Fibroblast of lung (primary cell): ENCODE measurements around the gene GARIN5B. TPM values are rescaled to one million over a fixed set of nuclear protein-coding genes. Genes with fewer than 3 reads are reported as not detected.

Experiments used
- DNase-seq, 2 donors: peaks; one replicate each; pipeline versions ENCODE4 v3.0.0 to v3.0.0-alpha.2; 2010; ENCODE audit warnings: low read depth in 2 of 2
- H2AFZ ChIP-seq: 2 replicates; pipeline ENCODE4 v1.5.1; 2012; ENCODE audit warnings: low read length, control low read depth, inconsistent platforms
- H3K27ac ChIP-seq: 2 replicates; pipeline ENCODE4 v1.5.1; 2011; ENCODE audit warnings: low read length, control low read depth; ENCODE audit not compliant: insufficient read depth
- H3K27me3 ChIP-seq: 2 replicates; pipeline ENCODE4 v1.5.1; 2011; ENCODE audit warnings: mild to moderate bottlenecking, low read length; ENCODE audit not compliant: control insufficient read depth, insufficient read depth
- H3K36me3 ChIP-seq: 2 replicates; pipeline ENCODE4 v1.5.1; 2011; ENCODE audit warnings: low read length; ENCODE audit not compliant: control insufficient read depth, insufficient read depth
- H3K4me1 ChIP-seq: 2 replicates; pipeline ENCODE4 v1.5.1; 2011; ENCODE audit warnings: low read length; ENCODE audit not compliant: control insufficient read depth, insufficient read depth; ENCODE audit errors: extremely low read depth
- H3K4me2 ChIP-seq: 2 replicates; pipeline ENCODE4 v1.5.1; 2011; ENCODE audit warnings: low read length, control low read depth; ENCODE audit not compliant: insufficient read depth; ENCODE audit errors: extremely low read depth
- H3K4me3 ChIP-seq, 4 experiments: fragments of 200-600 bp in 1 of 4; sonication (generic) in 1 of 4; replicated peaks in 1 of 4; 2 replicates each; pipeline ENCODE4 v1.5.1; 2011 to 2016; ENCODE audit warnings: low read length in 4 of 4, low read depth in 3 of 4, mild to moderate bottlenecking in 3 of 4, control low read depth in 2 of 4, inconsistent platforms in 1 of 4, mixed read lengths in 1 of 4; ENCODE audit not compliant: insufficient read depth in 1 of 4; ENCODE audit errors: control extremely low read depth in 1 of 4
- H3K79me2 ChIP-seq: 2 replicates; pipeline ENCODE4 v1.5.1; 2012; ENCODE audit warnings: mild to moderate bottlenecking, low read length, inconsistent platforms; ENCODE audit not compliant: control insufficient read depth, insufficient read depth
- H3K9ac ChIP-seq: 2 replicates; pipeline ENCODE4 v1.5.1; 2011; ENCODE audit warnings: mild to moderate bottlenecking, low read length, control low read depth; ENCODE audit not compliant: insufficient read depth
- H3K9me3 ChIP-seq: 2 replicates; pipeline ENCODE4 v1.5.1; 2012; ENCODE audit warnings: low read depth, low read length; ENCODE audit not compliant: control insufficient read depth, insufficient read depth
- H4K20me1 ChIP-seq: 2 replicates; pipeline ENCODE4 v1.5.1; 2011; ENCODE audit warnings: low read length; ENCODE audit not compliant: control insufficient read depth, insufficient read depth; ENCODE audit errors: extremely low read depth
- EZH2 ChIP-seq: IDR thresholded peaks from 2 replicates; pipeline ENCODE4 v1.5.1; 2012; ENCODE audit warnings: low read length, control low read depth, mild to moderate bottlenecking; ENCODE audit errors: missing control alignments
- polyA plus RNA-seq, 2 donors: library from polyadenylated mRNA; depleted of rRNA in 1 of 2; stranded (reverse) in 1 of 2; unstranded in 1 of 2; fragments of >200 nt; gene quantifications; 2 replicates each; pipeline ENCODE4 v1.2.1, GENCODE V29; 2011 to 2012; ENCODE audit warnings: missing spikeins in 1 of 2
- total RNA-seq: library from RNA; depleted of rRNA; stranded (reverse); fragments of >200 nt; gene quantifications from 2 replicates; pipeline ENCODE4 v1.2.1, GENCODE V29; 2014
- TF ChIP-seq, protein P1 (sequence below), 2 donors: IDR thresholded peaks in 1 of 2; conservative IDR thresholded peaks in 1 of 2; 1 replicate in 1 of 2; 2 replicates in 1 of 2; pipeline ENCODE4 v1.5.1; 2011 to 2012; ENCODE audit warnings: low read length in 2 of 2, control low read depth in 1 of 2, inconsistent platforms in 1 of 2, low read depth in 1 of 2, mild to moderate bottlenecking in 1 of 2

GARIN5B gene
- total and polyA plus RNA-seq, 2 donors (not counting 1 experiment from before 2014, with no cell fraction given) = not detected

GRCh38 chr19:55390461-55390880 lies 27.4 kb upstream of the GARIN5B start:
- TF ChIP-seq, protein P1, sequence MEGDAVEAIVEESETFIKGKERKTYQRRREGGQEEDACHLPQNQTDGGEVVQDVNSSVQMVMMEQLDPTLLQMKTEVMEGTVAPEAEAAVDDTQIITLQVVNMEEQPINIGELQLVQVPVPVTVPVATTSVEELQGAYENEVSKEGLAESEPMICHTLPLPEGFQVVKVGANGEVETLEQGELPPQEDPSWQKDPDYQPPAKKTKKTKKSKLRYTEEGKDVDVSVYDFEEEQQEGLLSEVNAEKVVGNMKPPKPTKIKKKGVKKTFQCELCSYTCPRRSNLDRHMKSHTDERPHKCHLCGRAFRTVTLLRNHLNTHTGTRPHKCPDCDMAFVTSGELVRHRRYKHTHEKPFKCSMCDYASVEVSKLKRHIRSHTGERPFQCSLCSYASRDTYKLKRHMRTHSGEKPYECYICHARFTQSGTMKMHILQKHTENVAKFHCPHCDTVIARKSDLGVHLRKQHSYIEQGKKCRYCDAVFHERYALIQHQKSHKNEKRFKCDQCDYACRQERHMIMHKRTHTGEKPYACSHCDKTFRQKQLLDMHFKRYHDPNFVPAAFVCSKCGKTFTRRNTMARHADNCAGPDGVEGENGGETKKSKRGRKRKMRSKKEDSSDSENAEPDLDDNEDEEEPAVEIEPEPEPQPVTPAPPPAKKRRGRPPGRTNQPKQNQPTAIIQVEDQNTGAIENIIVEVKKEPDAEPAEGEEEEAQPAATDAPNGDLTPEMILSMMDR (conservative IDR thresholded peaks at IDR 0.05 in 1 of 2, IDR thresholded peaks at IDR 0.05 in 1 of 2; ENCODE audit: low read depth in 1 of 2, low read length in 2 of 2) = no peak
- TF ChIP-seq EZH2 = no peak
- Histone ChIP-seq H3K36me3 (peaks cover 29% of the 10 kb centered on the region), H3K4me2 (no peak overlapping the region), H3K79me2 (peaks cover 46% of the 10 kb centered on the region), H3K27me3 (no peaks in the 10 kb centered on the region), H2AFZ (no peak overlapping the region), H3K4me1 (peaks cover 18% of the 10 kb centered on the region), H3K4me3 (no peak overlapping the region), H3K9ac (no peak overlapping the region), H3K9me3 (no peaks in the 10 kb centered on the region), H4K20me1 (peaks cover 3% of the 10 kb centered on the region), H3K27ac (no peak overlapping the region)
- no peak for DNase-seq

GRCh38 chr19:55389386-55390317 lies 26.6 kb upstream of the GARIN5B start:
- Histone ChIP-seq H4K20me1 (peaks cover 3% of the 10 kb centered on the region), H3K4me2 (peak overlapping the region; percentile 44)
- TF ChIP-seq, protein P1 (conservative IDR thresholded peaks at IDR 0.05 in 1 of 2, IDR thresholded peaks at IDR 0.05 in 1 of 2; ENCODE audit: low read depth in 1 of 2, low read length in 2 of 2) = no peak
- no peak for TF ChIP-seq EZH2

DNA sequence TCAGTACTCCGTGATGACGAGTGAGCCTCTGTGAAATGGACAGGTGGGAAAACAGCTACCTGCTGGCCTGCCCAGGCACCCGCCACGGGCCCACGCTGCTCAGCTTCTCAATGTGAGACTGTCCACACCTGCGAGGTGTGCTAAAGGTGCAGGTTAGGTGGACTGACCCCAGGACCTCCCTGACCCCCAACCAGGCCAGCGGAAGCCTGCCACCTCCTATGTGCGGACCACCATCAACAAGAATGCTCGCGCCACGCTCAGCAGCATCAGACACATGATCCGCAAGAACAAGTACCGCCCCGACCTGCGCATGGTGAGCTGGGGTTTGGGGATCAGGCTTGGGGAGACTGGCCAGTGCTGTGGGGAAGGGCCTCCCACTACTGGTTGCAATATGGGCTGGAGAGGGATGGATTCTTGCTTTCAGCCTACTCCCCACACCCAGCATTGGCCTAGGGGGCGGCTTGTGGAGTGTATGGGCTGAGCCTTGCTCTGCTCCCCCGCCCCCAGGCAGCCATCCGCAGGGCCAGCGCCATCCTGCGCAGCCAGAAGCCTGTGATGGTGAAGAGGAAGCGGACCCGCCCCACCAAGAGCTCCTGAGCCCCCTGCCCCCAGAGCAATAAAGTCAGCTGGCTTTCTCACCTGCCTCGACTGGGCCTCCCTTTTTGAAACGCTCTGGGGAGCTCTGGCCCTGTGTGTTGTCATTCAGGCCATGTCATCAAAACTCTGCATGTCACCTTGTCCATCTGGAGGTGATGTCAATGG lies 24.9 kb upstream of the GARIN5B start:
- no peaks in the 10 kb centered on the region for H3K27me3 ChIP-seq
- peaks cover 29% of the 10 kb centered on the region for H3K36me3 ChIP-seq
- H3K79me2 ChIP-seq = peaks cover 46% of the 10 kb centered on the region
- H2AFZ ChIP-seq = no peak overlapping the region
- H3K4me3 ChIP-seq = peak overlapping the region; percentile 50 to 98 (median 88)
- no peak overlapping the region for H3K9ac ChIP-seq
- H4K20me1 ChIP-seq = peaks cover 3% of the 10 kb centered on the region
- DNase-seq = no peak
- H3K9me3 ChIP-seq = no peaks in the 10 kb centered on the region
- H3K4me2 ChIP-seq = peak overlapping the region; percentile 94
- peaks cover 22% of the 10 kb centered on the region for H3K4me1 ChIP-seq
- H3K27ac ChIP-seq = no peak overlapping the region
- TF ChIP-seq, protein P1 (conservative IDR thresholded peaks at IDR 0.05 in 1 of 2, IDR thresholded peaks at IDR 0.05 in 1 of 2; ENCODE audit: low read depth in 1 of 2, low read length in 2 of 2) = no peak

More at GRCh38 chr19:55389386-55390317, 26.6 kb upstream of the GARIN5B start:
- peaks cover 21% of the 10 kb centered on the region for H3K4me1 ChIP-seq
- DNase-seq = no peak
- H3K27ac ChIP-seq = peak overlapping the region; percentile 28
- H3K27me3 ChIP-seq = no peaks in the 10 kb centered on the region
- peaks cover 46% of the 10 kb centered on the region for H3K79me2 ChIP-seq
- no peak overlapping the region for H2AFZ ChIP-seq
- no peak overlapping the region for H3K9ac ChIP-seq
- H3K4me3 ChIP-seq = no peak overlapping the region
- H3K9me3 ChIP-seq = no peaks in the 10 kb centered on the region
- peaks cover 29% of the 10 kb centered on the region for H3K36me3 ChIP-seq
